SHP77 treated with DMSO at 0.1 percent for 48 hours (cell line): ENCODE data around the gene DOP1B.
"Not testable (repeated sequence)": the region's sequence is repeated elsewhere in the genome, so short reads cannot be mapped to it uniquely, and the experiment has no call there.

Source experiments
- DNase-seq: peaks from one replicate; lab custom pipeline; 2025; lab: John Stamatoyannopoulos, UW

DOP1B gene, protein sequence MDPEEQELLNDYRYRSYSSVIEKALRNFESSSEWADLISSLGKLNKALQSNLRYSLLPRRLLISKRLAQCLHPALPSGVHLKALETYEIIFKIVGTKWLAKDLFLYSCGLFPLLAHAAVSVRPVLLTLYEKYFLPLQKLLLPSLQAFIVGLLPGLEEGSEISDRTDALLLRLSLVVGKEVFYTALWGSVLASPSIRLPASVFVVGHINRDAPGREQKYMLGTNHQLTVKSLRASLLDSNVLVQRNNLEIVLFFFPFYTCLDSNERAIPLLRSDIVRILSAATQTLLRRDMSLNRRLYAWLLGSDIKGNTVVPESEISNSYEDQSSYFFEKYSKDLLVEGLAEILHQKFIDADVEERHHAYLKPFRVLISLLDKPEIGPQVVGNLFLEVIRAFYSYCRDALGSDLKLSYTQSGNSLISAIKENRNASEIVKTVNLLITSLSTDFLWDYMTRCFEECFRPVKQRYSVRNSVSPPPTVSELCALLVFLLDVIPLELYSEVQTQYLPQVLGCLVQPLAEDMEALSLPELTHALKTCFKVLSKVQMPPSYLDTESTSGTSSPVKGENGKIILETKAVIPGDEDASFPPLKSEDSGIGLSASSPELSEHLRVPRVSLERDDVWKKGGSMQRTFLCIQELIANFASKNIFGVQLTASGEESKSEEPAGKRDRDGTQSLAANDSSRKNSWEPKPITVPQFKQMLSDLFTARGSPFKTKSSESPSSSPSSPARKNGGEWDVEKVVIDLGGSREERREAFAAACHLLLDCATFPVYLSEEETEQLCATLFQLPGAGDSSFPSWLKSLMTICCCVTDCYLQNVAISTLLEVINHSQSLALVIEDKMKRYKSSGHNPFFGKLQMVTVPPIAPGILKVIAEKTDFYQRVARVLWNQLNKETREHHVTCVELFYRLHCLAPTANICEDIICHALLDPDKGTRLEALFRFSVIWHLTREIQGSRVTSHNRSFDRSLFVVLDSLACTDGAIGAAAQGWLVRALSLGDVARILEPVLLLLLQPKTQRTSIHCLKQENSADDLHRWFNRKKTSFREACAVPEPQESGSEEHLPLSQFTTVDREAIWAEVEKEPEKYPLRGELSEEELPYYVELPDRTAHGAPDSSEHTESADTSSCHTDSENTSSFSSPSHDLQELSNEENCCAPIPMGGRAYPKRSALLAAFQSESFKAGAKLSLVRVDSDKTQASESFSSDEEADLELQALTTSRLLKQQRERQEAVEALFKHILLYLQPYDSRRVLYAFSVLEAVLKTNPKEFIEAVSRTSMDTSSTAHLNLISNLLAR (N-terminal part only)

DNA sequence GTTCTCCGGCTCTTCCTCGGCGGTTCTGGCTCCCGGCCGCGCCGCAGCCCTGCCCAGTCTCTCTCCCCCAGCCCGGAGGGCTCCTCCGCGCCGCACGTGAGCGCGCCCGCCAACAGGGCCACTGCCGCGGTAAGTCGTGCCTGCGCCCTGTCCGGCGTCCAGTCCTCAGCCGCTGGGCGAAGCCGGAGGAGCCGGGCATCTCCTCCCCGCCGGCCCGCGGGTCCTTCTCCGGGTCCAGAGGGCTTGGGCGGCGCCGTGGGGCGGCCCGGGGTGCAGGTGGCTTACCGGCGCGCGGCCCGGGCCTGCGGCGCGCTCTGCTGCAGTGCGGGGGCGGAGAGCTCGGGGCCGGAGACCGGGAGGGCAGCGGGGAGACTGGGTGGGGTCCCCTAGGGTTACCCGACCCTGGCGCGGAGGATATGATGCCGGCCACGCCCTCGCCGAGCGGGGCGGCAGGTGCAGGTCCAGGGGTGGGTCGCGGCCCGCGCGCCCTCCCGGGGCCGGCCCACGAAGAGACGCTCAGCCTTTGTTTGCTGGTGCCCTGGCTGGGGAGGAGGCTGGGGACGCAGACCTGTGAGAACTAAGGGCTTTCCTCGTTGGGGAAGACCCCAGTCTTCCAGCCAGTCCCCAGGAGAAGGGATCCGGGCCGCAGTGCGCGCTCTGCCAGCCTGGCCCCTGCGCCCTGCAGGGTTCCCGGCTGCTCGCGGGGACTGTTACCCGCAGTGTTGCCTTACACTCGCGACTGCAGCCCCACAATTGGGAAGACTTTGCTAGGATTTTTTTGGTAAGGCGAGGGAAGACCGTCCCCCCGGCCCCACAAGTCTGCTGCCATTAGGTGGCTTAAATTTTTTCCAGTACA lies at the start of gene DOP1B:
Gene DOP1B (plus strand): TSS at position 10 of the 856 bp plus-strand sequence. CDS start 7,910 bp downstream, outside the sequence.
- no peak for DNase-seq

DNA sequence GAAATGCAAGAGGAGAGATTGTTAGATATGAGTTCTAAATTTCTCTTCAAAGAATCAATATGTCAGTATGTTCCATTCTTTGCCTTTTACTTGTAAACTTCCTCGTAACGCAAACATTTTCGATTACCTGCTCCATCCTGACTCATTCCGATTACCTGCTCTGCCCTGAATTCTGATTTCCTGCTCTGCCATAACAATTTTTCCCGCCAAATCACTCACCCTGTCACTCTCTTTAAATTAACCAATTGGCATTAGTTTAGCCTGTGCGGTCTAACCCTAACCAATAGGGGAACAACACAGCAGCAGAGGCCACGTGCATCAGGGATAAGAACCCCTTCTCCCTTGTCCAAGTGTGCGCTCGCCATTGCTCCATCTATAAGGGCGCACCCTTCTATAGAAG lies 46.8 kb upstream of the DOP1B start:
- no peak for DNase-seq

DNA sequence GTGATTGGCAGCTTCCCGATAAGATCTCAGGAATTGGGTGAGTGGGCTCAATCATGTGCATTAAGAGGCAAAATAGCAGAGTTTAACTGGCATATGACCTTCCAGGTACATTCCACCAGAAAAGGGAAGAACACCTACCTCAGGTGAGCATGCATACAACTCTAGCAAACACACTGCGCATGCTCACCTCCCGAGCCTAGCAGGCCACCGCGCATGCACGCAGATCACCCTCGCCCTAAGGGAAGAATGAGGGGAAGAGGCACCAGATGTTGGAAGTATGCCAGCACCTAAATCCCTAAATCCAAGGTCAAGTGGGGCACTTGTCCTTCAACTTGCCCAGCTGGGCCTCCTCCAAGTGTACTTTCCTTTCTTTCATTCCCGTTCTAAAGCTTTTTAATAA lies 45.4 kb upstream of the DOP1B start:
- no peak for DNase-seq

DNA sequence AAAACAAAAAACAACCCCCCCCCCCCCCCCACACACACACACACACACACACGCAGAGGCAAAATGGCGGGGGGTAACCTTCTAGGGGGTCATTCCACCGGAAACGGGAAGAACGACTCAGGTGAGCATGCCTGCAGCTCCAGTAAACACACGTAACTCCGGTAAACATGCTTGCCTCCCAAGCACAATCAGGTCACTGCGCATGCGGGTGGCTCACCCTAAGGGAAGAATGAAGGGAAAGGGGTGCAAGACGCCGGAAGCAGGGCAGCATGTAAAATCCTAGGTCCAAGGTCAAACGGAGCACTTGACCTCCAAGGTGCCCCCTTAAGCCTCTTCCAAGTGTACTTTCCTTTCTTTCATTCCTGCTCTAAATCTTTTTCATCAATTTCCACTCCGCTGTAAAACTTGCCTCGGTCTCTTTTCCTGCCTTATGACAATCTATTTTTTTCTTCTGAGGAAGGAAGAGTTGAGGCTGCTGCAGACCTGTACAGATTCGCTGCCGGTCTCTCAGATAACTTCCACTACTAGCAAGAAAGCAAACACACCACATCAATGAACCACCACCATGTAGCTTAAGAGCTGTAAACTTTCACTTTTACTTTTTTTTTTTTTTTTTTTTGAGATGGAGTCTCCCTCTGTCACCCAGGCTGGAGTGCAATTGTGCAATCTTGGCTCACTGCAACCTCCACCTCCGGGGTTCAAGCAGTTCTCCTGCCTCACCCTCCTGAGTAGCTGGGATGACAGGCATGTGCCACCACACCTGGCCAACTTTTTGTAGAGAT lies 42.8 kb upstream of the DOP1B start:
- DNase-seq: no peak

DNA sequence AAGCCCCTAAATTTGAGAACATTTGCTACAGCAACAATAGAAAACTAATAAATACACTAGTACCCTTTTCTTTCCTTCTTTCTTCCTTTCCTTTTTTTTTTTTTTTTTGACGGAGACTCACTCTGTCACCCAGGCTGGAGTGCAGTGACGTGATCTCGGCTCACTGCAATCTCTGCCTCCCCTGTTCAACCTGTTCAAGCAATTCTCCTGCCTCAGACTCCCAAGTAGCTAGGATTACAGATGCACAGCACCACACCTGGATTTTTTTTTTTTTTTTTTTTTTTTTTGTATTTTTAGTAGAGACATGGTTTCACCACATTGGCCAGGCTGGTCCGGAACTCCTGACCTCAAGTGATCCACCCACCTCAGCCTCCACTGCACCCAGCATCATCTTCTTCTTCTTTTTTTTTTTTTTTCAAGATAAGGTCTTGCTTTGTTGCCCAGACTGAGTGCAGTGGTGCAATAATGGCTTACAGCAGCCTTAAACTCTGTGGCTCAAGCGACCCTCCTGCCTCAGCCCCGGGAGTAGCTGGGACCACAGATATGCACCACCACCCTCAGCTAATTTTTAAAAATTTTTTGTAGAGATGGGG lies 41.4 kb upstream of the DOP1B start:
- no peak for DNase-seq

DNA sequence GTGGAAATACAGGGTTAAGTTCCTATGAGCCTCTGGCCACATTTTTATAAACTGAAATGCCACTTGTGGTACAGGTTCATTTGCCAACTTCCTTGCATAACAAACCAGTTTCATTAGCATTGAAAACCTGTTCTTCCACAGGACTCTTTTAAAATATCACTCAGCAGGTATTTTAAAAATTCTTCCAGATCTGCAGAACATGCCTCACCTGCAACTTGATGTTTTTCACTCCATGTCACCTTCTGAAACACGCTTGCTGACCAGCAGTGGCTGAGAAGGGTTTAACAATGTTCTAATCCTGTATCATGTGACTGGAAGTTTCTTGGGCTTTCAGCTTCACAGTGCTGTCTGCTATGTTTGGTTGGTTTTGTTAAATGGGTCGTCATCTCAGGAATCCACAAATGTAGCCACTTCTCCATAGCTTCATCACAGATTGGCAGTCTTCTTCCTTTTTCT lies 39.3 kb upstream of the DOP1B start:
- DNase-seq: no peak

DNA sequence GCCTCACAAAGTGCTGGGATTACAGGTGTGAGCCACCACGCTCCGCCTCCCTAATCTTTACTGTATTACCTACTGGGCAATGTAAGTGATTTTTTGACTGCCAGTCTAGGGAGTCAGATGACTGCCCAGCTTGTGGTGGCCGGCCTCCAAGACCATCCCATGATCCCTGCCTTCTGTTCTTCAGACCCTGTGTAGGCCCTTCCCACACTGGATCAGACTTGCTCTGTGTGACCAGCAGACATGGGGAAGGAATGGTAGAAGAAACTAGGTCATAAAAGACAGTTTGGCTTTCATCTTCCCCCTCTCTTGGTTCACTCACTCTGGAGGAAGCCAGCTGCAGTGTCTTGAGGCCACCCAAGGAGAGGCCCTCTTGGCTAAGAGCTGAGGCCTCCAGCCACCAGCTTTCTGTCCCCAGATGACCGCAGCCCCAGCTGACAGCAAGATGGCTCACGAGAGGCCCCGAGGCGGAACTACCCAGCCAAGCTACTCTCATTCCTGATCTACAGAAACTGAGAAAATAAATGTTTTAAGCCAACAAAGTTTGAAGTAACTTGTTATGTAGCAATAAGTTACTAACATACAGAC lies 36.2 kb upstream of the DOP1B start:
- no peak for DNase-seq

DNA sequence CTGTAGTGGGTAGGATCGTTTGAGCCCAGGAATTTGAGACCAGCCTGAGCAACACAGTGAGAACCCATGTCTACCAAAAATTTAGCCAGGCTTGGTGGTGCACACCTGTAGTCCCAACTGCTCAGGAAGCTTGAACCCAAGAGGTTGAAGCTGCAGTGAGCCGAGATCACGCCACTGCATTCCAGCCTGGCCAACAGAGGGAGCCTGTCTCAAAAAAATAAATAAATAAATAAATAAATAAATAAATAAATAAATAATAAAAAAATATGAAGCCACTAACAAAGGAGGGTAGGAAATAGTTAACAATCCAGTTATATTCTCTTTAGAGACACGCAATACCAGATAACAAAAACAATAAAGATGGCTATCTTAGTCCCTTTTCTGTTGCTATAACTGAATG lies 33.6 kb upstream of the DOP1B start:
- no peak for DNase-seq

DNA sequence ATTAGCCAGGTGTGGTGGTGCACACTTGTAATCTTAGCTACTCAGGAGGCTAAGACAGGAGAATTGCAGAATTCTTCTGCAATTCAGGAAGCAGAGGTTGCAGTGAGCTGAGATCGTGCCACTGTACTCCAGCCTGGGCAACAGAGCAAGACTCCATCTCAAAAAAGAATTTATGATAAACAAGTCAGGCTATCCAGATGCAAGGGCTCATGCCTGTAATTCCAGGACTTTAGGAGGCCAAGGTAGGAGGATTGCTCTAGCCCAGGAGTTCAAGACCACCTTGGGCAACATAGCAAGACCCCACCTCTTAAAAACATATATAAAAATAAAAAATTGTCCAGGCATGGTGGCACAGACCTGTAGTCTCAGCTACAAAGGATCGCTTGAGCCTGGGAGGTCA lies 32.2 kb upstream of the DOP1B start:
- DNase-seq: no peak

DNA sequence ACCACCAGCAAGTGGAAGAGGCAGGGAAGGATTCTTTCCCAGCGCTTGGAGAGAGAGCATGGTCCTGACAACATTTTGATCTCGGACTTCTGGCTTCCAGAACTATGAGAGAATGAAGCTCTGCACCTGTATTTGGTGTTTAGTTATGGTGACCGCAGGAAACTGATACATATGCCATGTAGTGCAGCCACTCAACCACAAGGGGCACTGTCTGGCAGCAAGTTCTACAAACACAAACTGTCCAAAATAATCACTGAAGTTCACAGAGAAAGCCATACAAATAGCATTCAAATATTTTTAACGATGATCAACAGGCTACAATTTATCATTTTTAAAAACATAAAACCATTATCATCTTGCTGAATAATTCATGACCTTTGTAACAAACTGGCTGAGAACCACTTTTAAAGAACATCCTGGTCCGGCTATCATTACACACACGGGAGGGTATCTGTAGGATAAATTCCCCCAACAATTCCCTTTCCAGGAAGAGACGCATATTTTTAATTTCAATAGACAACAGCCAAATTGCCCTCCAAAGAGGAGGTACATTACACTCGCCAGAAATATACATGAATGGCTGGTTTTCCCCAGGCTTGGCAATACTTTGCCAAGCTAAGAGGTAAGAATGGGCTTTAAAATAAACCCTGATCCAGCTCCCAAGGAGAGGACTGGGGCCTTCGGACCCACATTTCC lies 31.0 kb upstream of the DOP1B start:
- no peak for DNase-seq

DNA sequence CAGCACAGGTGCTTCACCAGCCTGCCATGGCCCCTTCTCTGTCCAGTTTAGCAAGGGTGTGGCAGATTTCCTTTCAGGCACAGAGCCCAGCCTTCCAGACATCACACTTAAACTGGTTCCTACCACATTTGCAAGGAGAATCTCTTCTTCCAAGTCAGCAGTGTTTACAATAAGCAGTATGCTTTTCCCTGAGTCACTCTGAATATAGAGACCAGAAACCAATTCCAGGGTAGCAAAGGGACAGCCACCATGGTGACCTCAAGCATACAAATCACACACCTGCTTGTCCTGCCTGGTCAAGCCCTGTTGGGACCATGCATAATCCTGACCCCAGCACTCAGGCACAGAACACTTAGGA lies 30.4 kb upstream of the DOP1B start:
- DNase-seq: no peak

DNA sequence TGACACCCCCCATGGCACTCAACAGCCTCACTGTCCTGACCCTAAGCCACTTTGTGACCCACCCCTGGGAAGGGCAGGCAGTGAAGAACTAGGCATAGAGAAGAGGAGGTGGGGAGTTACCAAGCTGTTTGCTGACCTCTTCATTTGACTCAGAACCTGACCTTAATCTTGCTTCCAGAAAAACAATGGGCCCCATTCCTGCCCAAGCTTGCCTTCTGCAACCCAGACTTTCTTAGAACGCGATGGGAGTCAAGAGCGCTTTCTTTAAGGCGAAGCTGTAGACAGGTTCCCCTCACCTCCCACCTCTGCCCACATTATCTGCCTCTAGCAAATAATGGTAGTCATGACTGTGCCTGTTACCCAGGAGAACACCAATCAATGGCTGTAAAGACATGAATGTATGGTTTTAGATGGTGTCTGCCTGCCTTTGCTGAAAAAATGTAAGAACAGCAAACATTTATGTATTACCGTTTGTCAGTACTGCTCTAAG lies 30.0 kb upstream of the DOP1B start:
- no peak for DNase-seq

DNA sequence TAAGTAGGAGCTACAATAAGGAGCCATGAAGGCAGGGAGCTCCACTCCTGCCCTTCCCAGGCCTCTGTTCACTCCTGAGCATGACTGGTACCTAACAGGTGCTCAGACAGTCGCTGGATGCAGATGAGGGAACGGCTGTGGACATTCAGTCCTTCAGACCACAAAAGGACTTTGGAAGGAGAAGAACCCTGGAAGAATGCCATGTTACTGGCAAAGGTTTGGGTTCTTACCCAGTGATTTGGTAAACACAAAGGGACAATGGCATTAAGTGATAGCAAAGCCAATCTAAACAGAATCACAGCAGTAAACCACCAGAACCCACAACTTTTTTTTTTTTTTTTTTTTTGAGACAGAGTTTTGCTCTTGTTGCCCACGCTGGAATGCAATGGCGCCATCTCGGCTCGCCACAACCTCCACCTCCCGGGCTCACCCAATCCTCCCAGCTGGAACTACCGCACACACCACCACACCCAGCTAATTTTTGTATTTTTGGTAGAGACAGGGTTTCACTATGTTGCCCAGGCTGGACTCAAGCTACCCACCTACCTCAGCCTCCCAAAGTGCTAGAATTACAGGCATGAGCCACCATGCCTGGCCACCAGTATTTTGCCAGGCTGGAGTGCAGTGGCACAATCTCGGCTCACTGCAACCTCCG lies 29.2 kb upstream of the DOP1B start:
- DNase-seq: no peak

DNA sequence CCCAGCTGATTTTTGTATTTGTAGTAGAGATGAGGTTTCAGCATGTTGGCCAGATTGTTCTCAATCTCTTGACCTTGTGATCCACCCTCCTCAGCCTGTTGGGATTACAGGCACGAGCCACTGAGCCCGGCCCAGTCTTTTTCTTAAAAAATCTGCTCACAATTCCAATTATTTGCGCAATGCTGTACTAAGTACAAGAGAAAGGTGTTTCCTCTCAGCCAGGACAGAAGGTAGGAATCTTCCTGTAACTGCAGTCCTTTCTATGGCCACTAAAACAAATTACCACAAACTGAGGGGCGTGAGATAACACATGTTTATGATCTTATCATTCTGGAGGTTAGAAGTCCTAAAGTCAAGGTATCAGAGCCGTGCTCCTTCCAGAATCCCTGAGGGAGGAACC lies 28.6 kb upstream of the DOP1B start:
- no peak for DNase-seq

DNA sequence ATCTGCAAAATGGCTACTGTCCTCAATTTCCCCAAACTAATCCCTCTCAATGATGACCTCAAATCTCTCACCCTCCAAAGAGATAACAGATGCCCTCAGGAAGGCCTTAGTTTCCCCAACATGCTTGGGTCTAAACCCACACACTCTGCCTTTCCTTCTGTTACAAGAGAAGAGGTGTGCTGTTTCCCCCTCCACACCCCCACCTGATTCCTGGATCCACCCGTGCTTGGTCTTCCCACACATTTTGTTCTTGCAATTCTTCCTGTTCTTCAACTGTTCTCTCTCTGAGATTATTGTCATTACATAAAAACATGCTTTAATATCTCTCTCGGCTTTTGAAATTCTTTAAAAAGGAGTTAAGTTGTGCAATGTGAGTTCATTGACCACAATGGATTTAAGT lies 27.4 kb upstream of the DOP1B start:
- DNase-seq: no peak

DNA sequence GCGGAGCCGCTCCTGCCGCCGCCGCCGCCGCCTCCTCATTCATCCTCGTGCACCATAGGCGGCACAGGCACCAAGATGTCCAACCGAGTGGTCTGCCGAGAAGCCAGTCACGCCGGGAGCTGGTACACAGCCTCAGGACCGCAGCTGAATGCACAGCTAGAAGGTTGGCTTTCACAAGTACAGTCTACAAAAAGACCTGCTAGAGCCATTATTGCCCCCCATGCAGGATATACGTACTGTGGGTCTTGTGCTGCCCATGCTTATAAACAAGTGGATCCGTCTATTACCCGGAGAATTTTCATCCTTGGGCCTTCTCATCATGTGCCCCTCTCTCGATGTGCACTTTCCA lies 26.2 kb upstream of the DOP1B start:
- not testable (repeated sequence) for DNase-seq

DNA sequence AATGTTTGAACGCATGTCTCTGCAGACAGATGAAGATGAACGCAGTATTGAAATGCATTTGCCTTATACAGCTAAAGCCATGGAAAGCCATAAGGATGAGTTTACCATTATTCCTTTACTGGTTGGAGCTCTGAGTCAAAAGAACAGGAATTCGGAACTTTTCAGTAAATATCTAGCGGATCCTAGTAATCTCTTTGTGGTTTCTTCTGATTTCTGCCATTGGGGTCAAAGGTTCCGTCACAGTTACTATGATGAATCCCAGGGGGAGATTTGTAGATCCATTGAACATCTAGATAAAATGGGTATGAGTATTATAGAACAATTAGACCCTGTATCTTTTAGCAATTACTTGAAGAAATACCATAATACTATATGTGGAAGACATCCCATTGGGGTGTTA lies 25.8 kb upstream of the DOP1B start:
- not testable (repeated sequence) for DNase-seq

DNA sequence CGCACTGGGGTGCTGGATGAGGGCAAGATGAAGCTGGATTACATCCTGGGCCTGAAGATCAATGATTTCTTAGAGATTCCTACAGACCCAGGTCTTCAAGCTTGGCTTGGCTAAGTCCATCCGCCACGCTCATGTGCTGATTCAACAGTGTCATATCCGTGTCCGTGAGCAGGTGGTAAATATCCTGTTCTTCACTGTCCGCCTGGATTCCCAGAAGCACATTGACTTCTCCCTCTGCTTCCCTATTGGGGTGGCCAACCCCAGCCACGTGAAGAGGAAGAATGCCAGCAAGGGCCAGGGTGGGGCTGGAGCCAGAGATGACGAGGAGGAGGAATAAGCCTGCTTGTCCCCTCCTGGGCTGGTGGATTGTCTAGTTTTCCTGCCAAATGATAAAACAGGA lies 23.9 kb upstream of the DOP1B start:
- no peak for DNase-seq
